Brain microvascular endothelial cell (primary cell): ENCODE measurements around the gene ALAD.

Experiments
- DNase-seq: peaks from one replicate; pipeline ENCODE4 v3.0.0-alpha.2; 2020
- H3K27ac ChIP-seq: fragments of 250-450 bp; sonication (Bioruptor Pico); 2 replicates; pipeline ENCODE4 v1.5.1; 2020; ENCODE audit warnings: mild to moderate bottlenecking, moderate library complexity
- H3K27me3 ChIP-seq: fragments of 250-450 bp; sonication (Bioruptor Pico); replicated peaks from 2 replicates; pipeline ENCODE4 v1.5.1; 2020; ENCODE audit warnings: mild to moderate bottlenecking
- H3K36me3 ChIP-seq: fragments of 250-450 bp; sonication (Bioruptor Pico); replicated peaks from 2 replicates; pipeline ENCODE4 v1.5.1; 2020; ENCODE audit warnings: mild to moderate bottlenecking
- H3K4me3 ChIP-seq: 2 replicates; pipeline ENCODE4 v1.5.1; 2011; ENCODE audit warnings: low read depth, mild to moderate bottlenecking, control low read depth, low read length, moderate library complexity
- CTCF ChIP-seq: IDR thresholded peaks from 2 replicates; pipeline ENCODE4 v1.5.1; 2011; ENCODE audit warnings: low read depth, mild to moderate bottlenecking, moderate library complexity, low read length, control low read depth, inconsistent platforms; ENCODE audit errors: missing control alignments
- in situ Hi-C: cut with HindIII; loops from 2 replicates; pipeline ENCODE4 v1.10.0; 2017; ENCODE audit warnings: low sequenced_read_pairs, low pct_ligation_motif_present

The ALAD gene

GRCh38 chr9:113355040-113355596 is 46.0 kb downstream of the ALAD start:
- TF ChIP-seq CTCF: peak; percentile 43

GRCh38 chr9:113352411-113352810 is 48.7 kb downstream of the ALAD start:
- no peak overlapping the region for H3K4me3 ChIP-seq
- TF ChIP-seq CTCF: no peak
- H3K36me3 ChIP-seq: no peaks in the 10 kb centered on the region
- no peak for DNase-seq
- peaks cover 47% of the 10 kb centered on the region for H3K27me3 ChIP-seq
- H3K27ac ChIP-seq: no peak overlapping the region
- in situ Hi-C loops: no loop called here

More at GRCh38 chr9:113355040-113355596, 46.0 kb downstream of the ALAD start:
- in situ Hi-C loops: no loop called here
- H3K27me3 ChIP-seq: peaks cover 31% of the 10 kb centered on the region
- H3K4me3 ChIP-seq: no peak overlapping the region
- DNase-seq: no peak
- no peak overlapping the region for H3K27ac ChIP-seq
- H3K36me3 ChIP-seq: no peaks in the 10 kb centered on the region

GRCh38 chr9:113352006-113352405 is 49.1 kb downstream of the ALAD start:
- H3K27me3 ChIP-seq: peaks cover 46% of the 10 kb centered on the region
- in situ Hi-C loops: no loop called here
- no peak for DNase-seq
- no peak for TF ChIP-seq CTCF
- H3K4me3 ChIP-seq: no peak overlapping the region
- no peaks in the 10 kb centered on the region for H3K36me3 ChIP-seq
- H3K27ac ChIP-seq: no peak overlapping the region

- DNase-seq: no peak
- Histone ChIP-seq H3K27me3 (peaks cover 42% of the 10 kb centered on the region), H3K27ac (no peak overlapping the region), H3K4me3 (no peak overlapping the region), H3K36me3 (no peaks in the 10 kb centered on the region)
- no peak for TF ChIP-seq CTCF
- in situ Hi-C loops: no loop called here
Observed at GRCh38 chr9:113350937-113351336, 50.1 kb downstream of the ALAD start.

- in situ Hi-C loops: no loop called here
- TF ChIP-seq CTCF: no peak
- Histone ChIP-seq H3K27me3 (peaks cover 42% of the 10 kb centered on the region), H3K4me3 (no peak overlapping the region), H3K36me3 (no peaks in the 10 kb centered on the region), H3K27ac (no peak overlapping the region)
- no peak for DNase-seq
Observed at GRCh38 chr9:113350107-113350661, 50.9 kb downstream of the ALAD start.
